ENCODE measurements around the gene NFYB.

DNA sequence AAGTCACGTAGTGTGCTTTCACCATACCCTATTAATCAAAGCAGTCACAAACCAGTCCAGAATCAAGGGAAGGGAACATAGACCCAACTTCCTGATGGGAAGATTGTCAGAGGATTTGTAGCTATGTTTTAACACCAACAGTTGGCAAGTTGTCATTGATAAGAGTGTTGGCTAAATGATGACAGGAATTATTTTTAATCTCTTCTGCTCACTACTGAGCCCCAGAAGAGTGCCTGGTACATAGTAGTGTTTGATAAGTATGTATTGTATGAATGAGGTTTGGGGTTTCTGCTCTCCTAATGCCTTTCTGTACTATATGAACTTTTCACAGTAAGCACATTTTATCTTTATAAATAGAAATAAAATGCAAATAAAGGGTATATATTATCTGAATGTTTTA, 59.0 kb downstream of the NFYB start:
- no peak for TF ChIP-seq CTCF (IDR thresholded peaks at IDR 0.05)
- TF ChIP-seq POLR2A (IDR thresholded peaks at IDR 0.05): no peak
- TF ChIP-seq POLR2AphosphoS5 (IDR thresholded peaks at IDR 0.05): no peak
